GM21528 (cell line): ENCODE measurements around the gene PMEL.

Experiments used
- ATAC-seq: cut with Tn5 transposase; IDR thresholded peaks from one replicate; pipeline ENCODE4 v1.9.1; 2021; ENCODE audit warnings: mild to moderate bottlenecking, moderate library complexity; ENCODE audit not compliant: unreplicated experiment, low FRiP score

The PMEL gene

DNA sequence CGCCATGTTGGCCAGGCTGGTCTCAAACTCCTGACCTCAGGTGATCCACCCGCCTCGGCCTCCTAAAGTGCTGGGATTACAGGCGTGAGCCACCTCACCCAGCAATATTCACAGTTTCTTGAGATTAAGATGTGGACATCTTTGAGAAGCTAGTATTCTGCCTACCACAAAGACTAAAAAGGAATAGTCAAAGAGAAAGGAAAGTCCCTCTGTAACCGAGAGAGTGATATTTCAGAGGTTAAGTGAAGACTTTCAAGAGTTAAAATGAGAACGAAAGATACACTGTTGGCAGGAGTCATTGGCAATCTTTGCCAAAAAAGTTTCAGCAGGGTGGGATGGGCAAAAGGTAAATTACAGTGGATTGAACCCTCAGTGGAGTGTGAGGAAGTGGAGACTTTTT, 19.3 kb downstream of the PMEL start:
- ATAC-seq, result no peak

- no peak for ATAC-seq
Observed at GRCh38 chr12:55942577-55943136, 23.2 kb downstream of the PMEL start.

DNA sequence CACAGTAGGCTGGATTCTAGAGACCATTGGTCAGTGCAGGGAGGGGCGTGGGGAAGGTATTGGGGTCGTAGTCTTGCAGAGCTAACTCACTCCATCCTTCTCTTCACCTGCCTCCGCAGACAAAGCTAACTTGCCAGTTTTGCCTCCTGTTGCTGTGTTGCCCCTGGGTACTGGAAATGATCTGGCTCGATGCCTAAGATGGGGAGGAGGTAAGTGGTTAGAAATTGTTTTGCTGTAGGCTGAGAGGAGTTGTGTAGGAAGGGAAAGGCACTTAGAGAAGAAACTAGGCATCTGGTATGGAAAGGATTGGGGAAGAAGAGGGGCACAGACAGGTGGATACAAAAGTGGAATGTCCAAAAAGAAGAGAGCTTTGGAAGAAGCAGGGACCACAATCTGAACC, 23.8 kb downstream of the PMEL start:
- ATAC-seq, result no peak

DNA sequence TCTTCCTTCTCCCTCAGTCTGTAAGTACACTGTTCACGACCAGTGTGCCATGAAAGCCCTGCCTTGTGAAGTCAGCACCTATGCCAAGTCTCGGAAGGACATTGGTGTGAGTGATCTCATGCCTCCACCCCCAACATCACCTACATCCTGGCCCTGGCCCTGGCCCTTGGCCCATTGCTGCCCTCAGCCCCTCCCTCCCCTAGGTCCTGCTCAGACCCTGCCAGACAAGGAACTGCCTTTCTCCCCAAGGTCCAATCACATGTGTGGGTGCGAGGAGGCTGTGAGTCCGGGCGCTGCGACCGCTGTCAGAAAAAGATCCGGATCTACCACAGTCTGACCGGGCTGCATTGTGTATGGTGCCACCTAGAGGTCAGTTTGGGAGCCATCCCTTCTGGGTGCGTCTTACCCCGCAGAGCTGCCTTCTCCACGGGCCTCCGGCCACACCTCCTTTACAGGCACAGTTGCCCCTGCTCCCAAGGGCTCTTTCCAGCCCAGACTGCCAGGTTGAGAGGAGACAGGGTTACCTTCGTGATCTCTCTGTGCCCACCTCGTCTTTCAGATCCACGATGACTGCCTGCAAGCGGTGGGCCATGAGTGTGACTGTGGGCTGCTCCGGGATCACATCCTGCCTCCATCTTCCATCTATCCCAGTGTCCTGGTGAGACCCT, 25.6 kb downstream of the PMEL start:
- peak; percentile 86 for ATAC-seq

- ATAC-seq, result no peak
Observed at GRCh38 chr12:55938826-55939501, 26.9 kb downstream of the PMEL start.

- ATAC-seq, result no peak
Observed at GRCh38 chr12:55937981-55938380, 27.9 kb downstream of the PMEL start.

DNA sequence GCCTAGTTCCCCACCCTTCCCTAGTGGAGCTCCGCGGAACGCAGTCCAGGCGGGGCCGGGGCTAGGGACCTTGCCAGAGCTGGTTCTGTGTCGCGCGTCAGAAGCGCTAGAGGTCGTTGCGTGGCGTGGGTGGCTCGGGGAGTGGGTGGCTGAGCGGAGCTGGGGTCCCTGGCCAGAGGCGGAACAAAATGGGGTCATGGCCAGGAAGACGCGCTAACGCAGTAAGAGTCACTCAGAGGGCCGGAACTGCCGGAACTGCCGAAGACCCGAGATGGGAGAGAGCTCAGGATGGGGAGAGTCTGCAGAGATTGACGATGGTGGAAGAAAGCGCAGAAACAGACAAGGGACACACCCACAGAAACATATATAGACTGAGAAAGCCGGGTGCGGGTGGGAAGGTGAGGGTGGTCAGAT, 30.1 kb downstream of the PMEL start:
- no peak for ATAC-seq

DNA sequence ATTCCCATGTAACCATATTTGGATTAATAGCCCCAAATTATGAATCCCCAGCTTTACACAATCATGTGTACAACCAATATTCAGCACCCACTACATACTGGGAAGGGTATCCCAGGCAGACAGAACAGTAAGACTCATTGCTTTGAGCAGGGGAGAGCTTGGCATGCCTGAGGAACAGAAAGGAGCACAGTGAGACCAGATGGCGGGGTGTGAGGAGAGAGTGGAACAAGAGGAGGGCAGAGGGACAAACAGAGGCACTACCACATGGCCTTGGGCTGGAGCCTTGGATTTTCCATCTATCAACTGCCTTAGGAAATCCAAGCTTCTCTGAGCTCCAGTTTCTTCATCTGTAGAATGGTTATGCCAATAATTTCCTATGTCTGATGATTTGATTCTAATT, 31.1 kb downstream of the PMEL start:
- ATAC-seq, result no peak

- ATAC-seq, result no peak
Observed at GRCh38 chr12:55933799-55934742, 31.8 kb downstream of the PMEL start.

DNA sequence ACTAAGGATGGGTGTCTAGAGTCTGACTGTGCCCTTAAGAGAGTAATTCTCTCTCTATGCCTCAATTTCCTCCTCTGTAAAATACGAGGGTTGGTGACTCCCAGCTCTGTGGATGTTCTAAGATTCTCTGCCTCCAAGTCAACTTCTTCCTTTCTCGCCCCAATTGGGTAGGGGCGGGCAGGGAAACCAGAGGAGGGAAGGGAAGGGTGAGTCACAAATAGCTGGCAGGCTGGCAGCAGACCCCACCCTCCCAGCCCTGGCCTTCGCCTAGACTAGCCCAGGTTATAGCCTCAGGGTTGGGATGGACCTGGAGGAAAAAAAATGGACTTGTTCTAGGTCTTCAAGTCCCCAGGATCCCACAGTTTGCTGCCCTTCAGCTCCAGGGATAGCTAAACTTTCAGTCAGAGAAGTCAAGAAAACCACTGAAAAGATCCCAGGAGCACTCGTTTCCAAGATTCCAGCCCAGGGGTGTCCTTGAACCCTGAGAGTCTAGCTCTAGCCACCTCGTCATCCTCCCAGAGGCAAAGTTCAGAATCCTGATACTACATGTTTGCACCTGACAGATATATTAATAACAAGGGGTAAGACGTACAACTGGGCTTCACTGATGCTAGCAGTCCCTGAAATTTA, 32.6 kb downstream of the PMEL start:
- no peak for ATAC-seq

- ATAC-seq, result no peak
Observed at GRCh38 chr12:55932551-55932910, 33.3 kb downstream of the PMEL start.

GRCh38 chr12:55931780-55932550, 33.9 kb downstream of the PMEL start:
- ATAC-seq, result no peak

GRCh38 chr12:55931317-55931779, 34.5 kb downstream of the PMEL start:
- no peak for ATAC-seq

DNA sequence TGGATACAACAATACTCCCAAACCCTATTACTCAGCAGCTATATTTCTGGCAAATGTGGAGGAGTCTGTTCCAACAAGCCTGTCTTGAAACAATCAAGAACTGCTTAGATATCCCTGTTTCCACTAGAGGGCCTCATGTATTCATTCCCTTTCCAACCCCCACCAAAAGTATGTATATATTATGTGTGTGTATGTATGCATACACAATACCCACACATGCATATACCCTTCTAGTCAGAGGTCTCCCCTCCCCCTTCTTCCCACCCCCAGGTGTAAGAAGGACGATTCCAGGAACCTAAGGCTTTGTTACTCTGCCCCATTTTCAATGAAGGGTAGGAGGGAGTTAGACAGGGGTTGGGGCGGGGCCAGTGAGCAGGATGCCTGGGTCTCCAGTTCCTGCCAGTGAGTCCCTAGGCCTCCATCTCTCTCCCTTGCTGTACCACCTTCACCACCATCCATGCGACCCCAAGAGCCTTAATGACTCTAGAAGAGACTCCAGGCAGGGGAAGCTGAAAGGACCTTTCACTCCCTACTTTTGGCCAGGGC, 35.0 kb downstream of the PMEL start, which contains the start of gene DGKA:
DGKA (plus strand) TSS at position 392 of the 546 bp plus-strand sequence. CDS start 5,342 bp downstream, outside the sequence.
- ATAC-seq, result no peak

DNA sequence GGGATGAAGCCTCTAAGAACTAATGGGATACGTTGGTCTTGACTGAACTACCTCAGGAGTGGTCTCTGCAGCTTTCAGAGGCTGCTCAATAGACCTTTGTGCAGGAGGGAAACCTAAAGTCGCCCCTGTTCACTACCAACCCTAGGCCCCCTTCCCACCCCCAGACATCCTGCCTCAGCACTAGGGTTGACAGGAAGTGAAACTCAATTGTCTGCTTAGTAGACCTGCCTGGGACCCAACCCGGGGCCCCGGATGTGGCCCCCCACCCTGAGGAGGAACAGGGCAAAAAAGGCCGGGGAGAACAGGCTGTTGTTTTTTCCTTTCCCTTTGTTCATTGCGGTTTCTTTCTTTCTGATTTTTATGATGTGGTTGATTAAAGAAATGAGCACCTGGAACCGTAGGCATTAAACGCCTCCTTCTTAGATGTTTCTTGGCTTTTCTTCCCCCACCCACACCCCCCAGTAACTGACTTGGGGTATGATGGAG, 36.5 kb downstream of the PMEL start:
- ATAC-seq, result peak; percentile 37

DNA sequence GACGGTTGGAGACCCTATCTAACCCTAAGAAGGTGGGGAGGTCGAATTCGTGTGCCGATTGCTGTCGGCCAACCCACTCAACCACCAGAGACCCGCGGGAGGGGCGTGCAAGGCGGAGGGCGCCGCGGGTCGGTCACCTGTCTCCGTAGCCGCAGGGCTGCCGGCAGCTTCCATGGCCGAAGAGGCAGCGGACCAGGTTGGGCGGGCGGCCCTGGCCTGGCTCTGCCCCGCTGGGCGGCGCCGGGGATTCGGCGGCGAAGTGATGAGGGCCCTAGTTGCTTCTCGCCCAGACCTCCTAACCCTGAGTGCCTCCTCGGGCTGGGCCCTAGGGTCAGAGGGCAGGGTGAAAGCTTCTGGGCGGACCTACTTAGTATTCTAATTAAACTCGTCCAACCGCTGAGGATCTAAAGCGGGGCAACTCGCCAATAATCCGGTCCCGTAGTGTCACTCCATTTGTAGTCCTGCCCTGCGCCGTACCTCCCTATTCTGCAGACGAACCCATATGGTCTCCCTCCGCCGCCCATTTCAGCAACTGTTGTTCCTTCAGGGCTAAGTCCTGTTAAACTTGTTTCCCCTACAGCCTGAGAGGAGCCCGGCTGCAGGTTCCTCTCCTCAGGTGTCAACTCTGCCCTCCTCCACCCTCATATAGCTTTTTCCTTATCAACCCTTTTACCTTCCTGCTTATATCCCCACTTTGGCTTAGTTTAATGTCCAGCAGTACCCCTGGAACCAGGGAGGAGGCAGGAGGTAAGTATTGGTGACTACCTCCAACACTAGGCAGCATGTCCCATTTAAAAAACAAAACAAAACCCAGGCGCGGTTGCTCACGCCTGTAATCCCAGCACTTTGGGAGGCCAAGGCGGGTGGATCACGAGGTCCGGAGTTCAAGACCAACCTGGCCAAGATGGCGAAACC, 38.0 kb downstream of the PMEL start, which contains the start of gene PYM1:
PYM1 (minus strand) TSS at position 307 of the 915 bp plus-strand sequence; CDS start at position 174, 133 bp downstream.
- peak; percentile 37 for ATAC-seq

- peak; percentile 50 for ATAC-seq
Observed at GRCh38 chr12:55926738-55927587, 38.9 kb downstream of the PMEL start.
